ENCODE measurements around the gene SCTR. TPM values are rescaled to one million over a fixed set of nuclear protein-coding genes. Genes with fewer than 3 reads are reported as not detected.
A peak's percentile ranks its signal among the peaks of the same experiment; 100 is the strongest.
"Not testable (repeated sequence)": the region's sequence is repeated elsewhere in the genome, so short reads cannot be mapped to it uniquely, and the experiment has no call there.

Gene SCTR
- total RNA-seq, 1 donor from 2014 or later: 1.9 TPM

- no peak for DNase-seq (ENCODE audit: low spot score)
Measured at GRCh38 chr2:119409506-119409905, 114.8 kb downstream of the SCTR start.

GRCh38 chr2:119408221-119408619 lies 116.1 kb downstream of the SCTR start:
- peak; percentile 32 for DNase-seq (ENCODE audit: low spot score)

GRCh38 chr2:119407430-119408220 lies 116.7 kb downstream of the SCTR start:
- DNase-seq (ENCODE audit: low spot score): peak; percentile 66

DNA sequence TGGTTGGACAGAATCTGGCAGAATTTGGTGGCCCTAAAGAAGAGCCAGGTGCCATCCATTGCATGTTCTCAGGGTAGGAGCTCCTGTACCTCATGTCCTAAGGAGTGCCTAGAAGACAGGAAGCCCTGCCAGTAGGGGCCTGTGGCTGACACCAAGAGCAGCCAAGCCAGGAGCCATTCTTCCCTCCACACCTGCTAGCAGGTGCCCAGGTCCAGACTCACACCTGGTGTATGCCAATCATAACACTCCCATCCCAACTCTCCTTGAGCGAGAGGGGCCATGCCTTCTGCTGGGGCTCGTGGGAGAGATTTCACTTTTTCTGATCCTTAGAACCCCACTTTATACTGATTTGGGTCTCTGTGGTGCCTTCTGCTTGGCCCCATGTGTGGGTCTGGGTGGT lies 119.1 kb downstream of the SCTR start:
- no peak for DNase-seq (ENCODE audit: low spot score)

GRCh38 chr2:119403618-119404017 lies 120.7 kb downstream of the SCTR start:
- DNase-seq (ENCODE audit: low spot score): not testable (repeated sequence)

DNA sequence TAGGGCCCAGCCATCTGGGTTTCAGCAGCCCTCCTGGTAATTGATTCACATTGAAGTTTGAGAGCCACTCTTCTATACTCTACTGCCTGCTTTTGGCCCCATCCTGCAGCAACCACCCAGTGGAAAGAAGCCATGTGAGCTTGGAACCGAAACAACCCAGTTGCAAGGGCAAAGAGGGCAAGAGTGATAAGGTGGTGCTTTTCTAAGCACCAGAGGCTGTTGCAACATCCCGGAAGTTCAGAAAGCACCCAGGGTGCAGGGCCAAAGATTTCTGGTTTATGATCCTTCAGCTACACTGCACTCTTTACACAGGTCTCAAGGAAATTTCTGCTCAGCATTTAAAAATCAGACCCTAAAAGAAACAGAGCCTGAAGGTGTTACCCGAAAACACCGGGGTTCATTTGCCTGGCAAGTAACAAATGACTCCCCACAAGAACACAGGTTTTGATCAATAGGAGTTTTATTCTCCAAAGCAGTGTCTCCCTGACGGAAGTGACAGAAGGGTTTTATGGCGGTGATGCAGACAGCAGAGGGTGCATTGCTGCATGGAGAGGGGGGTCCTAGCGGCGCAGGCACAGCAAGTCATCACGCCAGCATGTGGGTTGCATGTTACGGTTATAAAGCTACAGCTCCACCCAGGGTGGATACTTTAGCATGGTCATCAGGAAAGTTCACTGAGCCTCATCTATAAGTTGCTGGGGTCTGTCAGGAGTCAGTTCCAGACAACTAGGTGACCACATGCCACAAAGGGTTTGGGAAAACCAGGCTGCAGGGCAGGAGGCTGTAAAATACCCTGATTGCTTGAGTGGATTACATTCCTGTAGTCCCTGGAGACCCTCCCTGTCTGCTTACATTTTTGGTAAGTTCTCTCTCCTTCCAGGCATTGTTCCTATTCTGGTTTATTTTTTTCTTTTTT lies 121.4 kb downstream of the SCTR start:
- DNase-seq (ENCODE audit: low spot score): peak; percentile 32

DNA sequence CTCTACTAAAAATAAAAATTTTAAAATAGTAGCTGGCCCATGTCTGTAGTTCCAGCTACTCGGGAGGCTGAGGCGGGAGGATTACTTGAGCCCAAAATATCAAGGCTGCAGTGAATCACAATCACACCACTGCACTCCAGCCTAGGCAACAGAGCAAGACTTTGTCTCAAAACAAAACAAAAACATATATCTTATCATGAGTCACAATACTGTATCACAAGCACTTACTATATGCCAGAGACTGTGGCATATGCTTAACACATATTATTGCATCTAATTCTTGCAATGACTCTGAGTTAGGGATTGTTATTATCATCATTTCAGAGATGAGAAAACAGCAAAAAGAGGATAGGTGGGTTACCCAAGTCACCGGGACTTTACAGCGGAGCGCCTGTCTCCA lies 122.2 kb downstream of the SCTR start:
- no peak for DNase-seq (ENCODE audit: low spot score)

GRCh38 chr2:119397196-119397595 lies 127.1 kb downstream of the SCTR start:
- no peak for DNase-seq (ENCODE audit: low spot score)

- no peak for DNase-seq (ENCODE audit: low spot score)
Measured at GRCh38 chr2:119393971-119394748, 130.1 kb downstream of the SCTR start.

Other genes with a start within 250 kb of the SCTR start
- 12.8 TPM for gene C2orf76, start 157.6 kb downstream of the SCTR start, total RNA-seq (ENCODE audit: insufficient read depth, low replicate concordance)
- 80.2 TPM for gene DBI, start 157.5 kb downstream of the SCTR start, total RNA-seq (ENCODE audit: insufficient read depth, low replicate concordance)
- gene TMEM37, start 92.6 kb downstream of the SCTR start, total RNA-seq (ENCODE audit: insufficient read depth, low replicate concordance): not detected
- 20.7 TPM for gene CFAP221, start 20.0 kb upstream of the SCTR start, total RNA-seq (ENCODE audit: insufficient read depth, low replicate concordance)
- 8.2 TPM for gene TMEM177, start 154.7 kb upstream of the SCTR start, total RNA-seq (ENCODE audit: insufficient read depth, low replicate concordance)
- 47.2 TPM for gene PTPN4, start 235.4 kb upstream of the SCTR start, total RNA-seq (ENCODE audit: insufficient read depth, low replicate concordance)